DLD1 (cell line): Measurements from ENCODE around the gene AP1M1.
"Not testable (repeated sequence)": the region's sequence is repeated elsewhere in the genome, so short reads cannot be mapped to it uniquely, and the experiment has no call there.

ENCODE experiments used
- in situ Hi-C: cut with HindIII; loops from 2 replicates; pipeline ENCODE4 v1.10.0; 2017; ENCODE audit warnings: low sequenced_read_pairs

AP1M1 gene

DNA sequence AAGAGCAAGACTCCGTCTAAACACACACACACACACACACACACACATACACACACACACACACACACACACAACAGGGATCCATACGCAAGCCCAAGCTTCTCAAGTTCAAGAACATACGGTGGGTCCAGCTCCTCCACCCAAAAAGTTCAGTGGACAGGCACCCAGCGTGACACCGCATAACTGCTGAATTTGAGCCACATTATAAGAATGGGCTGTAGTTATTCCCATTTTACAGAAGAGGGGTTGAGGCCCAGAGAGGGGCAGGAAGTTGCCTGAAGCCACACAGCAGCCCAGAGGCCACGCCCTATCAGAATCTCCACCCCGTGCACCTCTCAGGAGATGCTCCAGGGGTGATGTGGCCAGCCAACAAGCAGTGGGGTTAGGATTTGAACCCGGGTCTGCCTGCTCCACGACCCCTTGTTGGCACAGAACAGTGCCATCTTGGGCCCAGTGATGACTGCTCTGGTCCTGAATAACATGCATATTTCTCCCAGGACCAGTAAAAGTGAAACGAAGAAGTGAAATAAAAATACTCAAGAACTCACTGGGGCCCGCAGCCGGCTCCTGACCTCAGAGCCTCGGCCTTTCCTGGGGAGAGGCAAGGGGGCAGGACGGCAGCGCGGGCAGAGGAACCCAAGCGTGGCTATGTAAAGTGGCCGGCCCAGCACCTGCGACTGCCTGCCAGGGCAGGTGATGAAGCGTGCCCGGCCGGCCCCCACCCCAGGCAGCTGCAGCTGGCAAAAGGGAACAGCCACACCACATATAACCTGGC is 61.9 kb downstream of the AP1M1 start:
- in situ Hi-C loops: no loop called here

DNA sequence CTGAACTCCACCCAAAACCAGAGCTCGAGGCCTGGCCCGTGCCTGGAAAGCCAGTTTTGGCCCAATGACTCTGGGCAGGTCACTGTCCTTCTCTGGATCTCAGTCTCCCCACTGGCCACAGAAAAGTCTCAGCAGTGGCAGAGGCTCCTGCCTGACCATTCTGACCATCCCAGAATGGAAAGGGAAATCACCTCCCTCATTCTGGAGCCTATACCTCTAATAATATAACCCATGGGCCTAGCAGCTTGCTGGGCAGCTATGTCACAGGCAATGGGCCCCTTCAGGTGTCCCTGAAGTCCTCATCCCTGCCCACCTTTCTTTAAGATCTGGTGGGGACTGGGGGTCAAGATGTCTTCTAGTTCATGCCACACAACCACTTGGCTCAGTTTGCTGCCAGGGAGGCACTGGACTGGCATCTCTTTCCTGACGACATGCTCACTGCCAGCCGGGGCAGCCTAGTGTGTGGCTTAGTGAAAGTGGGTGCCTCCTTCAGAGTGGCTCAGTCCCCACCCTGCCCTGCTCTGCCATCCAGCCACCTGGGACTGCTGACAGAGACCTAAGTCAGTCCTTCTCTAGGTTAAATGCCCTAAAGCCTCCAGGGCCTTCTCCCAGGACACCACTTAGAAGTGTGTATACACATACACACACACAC is 62.6 kb downstream of the AP1M1 start:
- in situ Hi-C loops: no loop called here

DNA sequence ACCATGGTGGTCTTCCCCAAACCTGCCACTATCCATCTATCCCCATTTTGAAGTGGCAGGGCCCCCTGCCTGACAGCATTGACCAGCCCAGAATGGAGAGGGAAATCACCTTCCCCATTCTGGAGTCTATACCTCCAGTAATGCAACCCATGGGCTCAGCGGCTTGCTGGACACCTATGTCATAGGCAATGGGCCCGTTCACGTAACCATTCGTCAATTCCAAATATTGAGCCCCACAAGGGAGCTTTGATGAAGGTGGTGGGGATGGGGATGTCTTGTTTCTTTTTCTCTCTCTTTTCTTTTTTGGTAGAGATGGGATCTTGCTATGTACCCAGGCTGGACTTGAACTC is 63.1 kb downstream of the AP1M1 start:
- in situ Hi-C loops: no loop called here

DNA sequence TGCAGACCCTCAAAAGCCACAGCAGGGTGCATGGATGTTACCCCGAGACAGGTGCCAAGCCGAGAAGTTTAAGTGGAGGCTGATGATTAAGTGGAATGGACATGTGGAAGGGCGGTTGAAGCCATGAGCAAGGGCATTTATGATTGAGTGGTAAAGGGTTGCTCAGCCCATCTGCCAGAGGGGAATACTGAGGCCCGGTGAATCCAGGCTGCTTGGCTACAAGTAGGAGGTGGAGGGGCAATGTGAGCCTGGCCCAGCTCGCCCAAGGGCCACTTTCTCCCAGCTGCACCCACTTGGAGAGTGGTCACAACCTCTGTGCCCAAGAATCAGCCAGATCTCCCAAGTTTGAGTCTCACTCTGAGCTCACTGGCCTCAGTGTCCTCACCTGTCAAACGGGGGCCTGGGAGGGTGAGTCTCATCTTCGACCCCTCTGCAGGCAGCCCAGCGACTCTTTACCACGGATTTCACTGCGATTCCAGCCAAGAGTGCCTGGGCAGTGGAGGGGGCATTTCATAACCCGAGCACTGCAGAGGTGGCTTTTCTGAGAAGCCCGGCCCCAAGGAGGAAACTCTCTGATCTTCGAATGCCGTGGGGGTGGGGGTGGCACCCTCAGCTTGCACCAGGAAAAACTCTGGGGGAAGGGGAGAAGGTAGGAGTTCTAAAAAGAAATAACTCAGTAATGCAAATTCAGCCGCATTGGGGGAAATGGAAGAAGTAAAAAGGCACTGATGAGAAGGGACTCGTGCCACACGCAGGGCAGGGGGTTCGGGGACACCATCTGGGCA is 64.1 kb downstream of the AP1M1 start:
- in situ Hi-C loops: no loop called here

DNA sequence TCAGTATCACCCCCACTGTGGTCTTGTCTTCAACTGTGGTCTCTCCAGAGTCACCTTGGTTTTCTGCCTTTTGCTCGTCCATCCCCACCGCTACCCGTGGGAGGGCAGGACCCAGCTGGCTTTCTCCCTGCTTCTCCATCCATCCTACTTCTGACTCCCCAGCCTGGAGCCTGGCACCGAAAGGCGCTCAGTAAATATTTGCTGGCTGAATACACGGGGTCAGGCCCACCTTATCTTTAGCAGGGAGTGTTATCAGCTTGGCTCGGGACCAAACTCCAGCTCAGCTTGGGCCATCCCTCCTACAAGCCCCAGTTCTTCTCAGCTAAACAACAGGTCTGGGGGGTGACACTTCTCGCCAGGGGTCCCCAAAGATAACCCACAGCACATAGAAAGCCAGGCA is 64.9 kb downstream of the AP1M1 start:
- in situ Hi-C loops: no loop called here

DNA sequence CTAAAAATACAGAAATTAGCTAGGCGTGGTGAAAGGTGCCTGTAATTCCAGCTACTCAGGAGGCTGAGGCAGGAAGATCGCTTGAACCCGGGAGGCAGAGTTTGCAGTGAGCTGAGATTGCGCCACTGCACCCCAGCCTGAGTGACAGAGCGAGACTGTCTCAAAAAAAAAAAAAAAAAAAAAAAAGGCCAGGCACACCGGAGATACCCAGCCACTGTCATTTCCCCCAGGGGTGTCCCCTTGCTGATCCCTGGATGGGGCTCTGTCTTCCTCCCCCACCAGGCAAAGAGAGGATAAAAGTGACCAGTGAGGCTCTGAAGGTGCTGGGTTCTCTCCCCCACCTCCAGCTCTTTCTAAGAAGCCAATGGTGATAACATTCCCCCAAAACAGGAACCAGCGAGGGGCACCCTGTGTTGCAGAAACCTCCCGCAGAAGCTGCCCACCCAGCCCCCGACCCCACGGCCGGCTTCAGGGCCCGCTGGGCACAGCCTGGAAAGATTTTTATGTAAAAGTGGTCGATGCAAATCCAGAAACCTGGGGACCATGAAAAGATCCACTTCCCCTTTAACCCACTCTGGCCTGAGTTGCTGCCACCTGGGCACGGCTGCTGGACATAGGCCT is 65.5 kb downstream of the AP1M1 start:
- in situ Hi-C loops: no loop called here

DNA sequence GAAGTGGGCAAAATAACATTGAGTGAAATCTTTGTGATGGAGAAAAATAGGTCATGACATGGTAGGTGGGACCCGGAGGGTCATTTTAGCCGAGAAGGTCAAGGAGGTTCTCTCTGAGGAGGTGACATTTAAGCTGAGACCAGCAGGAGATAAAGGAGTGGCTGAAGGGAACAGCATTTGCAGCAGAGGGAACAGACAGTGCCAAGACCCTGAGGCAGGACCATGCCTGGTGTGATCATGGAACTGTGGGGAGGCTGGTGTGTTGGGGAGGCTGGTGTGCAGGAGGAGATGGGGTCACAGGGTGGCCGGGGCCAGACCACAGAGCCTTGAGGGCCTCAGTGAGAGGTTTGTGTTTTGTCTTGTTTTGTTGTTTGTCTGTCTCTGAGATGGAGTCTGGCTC is 67.5 kb downstream of the AP1M1 start:
- in situ Hi-C loops: no loop called here

DNA sequence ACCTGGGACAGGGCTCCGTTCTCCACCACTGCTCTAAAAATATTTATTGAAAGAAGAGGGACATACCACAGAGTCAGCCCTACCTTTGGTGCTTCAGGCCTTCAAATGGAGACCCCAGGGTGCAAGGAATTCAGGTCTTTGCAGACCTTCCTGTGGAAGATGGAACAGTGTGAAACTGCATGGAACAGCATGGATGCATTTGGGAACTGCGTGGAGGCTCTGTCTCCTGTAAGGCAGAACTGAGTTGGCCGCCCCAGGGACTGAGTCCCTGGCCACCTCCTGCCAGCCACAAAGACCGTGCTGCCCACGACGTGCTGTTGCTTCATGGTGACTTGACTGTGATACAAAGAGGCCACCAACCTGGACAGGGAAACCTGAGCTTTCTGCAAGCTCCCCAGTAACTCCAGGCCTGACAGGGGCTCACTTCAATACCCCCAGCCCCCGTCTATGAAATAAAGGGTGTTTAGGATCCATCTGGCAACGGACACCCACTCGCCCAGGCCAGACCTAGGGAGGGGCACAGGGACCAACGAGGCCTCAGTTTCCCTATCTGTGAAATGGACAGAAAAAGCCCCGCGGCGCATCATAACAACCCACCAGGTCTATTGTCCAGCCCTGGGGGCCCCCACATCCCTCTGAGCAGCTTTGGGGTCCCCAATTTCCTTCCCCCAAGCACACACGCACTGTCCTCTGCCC is 68.3 kb downstream of the AP1M1 start:
- in situ Hi-C loops: no loop called here

DNA sequence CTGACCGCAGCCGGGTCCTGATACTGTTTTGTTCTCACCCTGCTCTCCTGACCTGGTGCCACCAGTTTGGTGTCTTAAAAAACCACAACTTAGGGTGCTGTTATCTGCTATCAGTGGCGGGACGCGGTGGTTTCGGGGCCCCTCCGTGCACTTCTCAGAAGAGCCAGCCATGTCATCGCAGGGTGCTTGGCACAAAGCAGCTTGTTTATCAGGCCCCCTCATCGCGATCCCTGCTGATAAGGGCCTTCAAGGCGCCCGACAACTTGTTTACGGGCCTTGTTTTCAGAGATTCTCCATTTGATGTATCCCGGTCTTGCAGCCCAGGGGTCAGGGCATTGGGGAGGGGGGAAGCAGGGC is 68.9 kb downstream of the AP1M1 start:
- in situ Hi-C loops: no loop called here

DNA sequence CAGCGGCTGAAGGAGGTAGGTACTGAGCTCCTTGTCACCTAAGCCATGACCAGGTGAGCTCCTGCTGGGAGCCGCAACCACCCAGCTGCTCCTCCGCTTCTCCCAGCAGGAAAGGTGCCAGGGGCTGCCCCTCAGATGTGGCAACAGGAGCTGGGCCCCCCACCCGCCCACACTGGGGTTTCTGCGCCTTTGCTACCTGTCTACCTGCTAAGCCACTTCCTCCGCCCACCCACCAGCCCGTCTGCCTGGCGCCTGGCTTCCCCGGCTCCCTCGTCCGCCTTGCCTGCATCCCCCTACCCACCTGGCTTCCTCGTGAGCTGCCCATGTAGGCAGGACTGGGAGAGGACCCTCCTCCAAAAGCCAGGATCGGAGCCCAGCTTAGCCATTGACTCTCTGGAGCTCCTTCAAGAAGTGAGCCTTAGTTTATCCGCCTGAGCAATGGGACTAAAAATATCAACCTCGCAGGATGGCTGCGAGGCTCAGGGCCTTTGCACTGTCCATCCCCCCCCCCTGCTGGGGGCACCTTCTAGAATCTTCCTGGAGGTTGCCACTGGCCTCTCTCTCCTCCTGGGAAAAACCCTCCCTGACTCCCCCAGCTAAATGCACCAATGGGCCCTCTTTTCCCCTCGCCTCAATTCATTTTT is 71.1 kb downstream of the AP1M1 start:
- in situ Hi-C loops: no loop called here

DNA sequence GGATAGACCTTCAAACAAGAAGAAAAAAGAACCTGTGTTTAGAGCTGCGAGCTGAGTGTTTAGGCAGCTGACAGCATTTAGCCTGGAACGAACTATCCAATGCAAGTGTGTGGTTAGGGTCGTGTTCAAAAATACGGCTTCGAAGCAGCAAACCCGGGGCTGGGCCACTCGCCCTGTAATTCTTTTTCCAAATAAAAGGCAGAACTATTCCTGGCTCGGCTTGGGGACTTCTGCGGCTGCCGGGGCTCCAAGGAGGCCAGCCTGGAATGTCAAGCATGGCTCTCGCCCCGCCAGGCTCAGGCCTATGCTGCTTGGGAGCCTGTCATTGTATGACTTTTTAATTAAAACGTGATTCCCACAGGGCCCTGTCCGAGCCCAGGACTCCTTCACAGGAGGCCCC is 75.2 kb downstream of the AP1M1 start:
- in situ Hi-C loops: no loop called here

DNA sequence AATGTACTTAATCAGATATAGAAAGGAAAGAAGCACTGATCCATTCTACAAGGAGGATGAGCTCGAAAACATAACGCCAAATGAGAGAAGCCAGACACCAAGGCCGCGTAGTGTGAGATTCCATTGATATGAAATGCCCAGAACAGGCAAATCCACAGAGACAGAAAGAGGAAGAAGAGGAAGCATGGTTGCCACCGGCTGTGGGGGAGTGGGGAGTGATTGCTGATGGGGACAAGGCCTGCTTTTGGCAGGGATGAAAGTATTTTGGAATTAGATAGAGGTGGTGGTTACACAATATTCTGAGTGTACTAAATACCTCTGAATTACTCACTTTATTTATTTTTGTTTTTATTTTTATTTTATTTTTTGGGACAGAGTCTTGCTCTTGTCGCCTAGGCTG is 76.7 kb downstream of the AP1M1 start:
- in situ Hi-C loops: no loop called here

DNA sequence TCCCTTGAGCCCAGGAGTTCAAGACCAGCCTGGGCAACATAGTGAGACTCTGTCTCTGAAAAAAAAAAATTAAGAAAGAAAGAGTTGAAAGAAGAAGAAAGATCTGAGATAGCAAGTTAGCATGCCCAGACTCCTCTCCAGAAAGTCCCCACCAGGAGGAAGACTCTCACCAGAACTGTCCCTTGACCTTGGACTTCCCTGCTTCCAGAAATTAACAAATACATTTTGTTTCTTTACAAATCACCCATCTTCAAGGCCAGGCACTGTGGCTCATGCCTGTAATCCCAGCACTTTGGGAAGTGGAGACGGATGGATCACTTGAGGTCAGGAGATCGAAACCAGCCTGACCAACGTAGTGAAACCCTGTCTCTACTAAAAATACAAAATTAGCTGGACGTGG is 82.6 kb downstream of the AP1M1 start:
- in situ Hi-C loops: no loop called here

DNA sequence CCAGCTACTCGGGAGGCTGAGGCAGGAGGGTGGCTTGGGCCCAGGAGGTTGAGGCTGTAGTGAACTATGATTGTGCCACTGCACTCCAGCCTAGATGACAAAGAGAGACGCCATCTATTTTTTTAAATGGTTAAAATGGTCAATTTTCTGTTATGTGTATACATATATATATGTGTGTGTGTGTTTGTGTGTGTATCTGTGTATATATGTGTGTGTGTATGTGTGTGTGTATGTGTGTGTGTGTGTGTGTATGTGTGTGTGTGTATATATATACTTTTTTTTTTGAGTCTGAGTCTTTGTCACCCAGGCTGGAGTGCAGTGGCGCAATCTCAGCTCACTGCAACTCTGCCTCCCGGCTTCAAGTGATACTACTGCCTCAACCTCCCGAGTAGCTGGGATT is 84.0 kb downstream of the AP1M1 start:
- in situ Hi-C loops: no loop called here

DNA sequence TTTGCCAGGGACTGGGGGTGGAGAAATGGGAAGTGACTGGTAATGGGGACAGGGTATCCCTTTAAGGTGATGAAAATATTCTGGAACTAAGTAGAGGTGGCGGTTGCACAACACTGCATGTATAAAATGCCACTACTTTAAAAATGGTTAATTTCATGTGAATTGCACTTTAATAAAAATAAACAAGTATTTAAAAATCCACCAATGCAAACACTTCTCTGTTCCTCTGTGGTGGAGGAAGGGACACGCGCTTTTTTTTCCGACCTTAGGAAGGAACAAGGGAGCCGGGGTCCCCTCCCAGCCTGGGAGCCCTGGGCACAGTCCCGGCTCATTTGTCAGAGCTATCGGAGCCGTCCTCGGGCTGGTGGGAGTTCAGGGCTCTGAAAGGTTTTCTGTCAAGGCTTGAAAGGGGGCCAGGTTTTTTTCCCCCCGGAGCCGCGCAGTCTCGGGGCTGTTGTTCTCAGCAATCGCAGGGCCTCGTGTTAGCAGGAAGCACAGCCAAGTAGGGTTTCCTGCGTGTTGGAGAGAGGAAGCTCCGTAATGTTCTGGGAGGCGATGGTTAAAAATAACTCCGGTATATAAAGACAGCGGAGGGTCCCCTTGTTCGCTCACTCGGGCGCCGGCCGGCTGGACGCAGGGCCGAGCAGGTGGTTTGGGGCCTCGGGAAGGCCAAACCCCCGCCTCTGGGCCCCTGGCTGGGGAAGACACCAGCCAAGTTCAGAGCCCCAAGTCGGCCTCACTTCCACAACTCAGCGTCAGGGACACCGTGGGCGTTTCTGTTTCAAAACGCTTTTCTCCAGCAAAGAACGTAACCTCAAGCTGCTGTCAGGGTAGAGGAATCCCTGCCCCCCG is 85.7 kb downstream of the AP1M1 start:
- in situ Hi-C loops: no loop called here

DNA sequence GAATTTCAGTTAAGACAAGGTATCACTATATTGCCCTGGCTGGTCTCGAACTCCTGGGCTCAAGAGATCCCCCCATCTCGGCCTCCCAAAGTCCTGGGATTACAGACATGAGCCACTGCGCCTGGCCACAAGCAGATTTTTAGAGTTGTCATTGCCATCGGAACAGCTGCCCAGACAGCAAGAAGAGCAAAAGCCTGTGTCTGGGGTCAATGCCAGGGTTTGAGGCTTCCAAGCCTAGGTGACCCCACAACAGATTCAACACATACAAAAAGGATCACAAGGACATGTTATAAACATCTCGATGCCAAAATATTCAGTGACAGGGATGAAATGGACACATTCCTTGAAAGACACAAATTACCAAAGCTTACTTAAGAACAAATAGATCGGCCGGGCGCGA is 86.8 kb downstream of the AP1M1 start:
- in situ Hi-C loops: no loop called here

DNA sequence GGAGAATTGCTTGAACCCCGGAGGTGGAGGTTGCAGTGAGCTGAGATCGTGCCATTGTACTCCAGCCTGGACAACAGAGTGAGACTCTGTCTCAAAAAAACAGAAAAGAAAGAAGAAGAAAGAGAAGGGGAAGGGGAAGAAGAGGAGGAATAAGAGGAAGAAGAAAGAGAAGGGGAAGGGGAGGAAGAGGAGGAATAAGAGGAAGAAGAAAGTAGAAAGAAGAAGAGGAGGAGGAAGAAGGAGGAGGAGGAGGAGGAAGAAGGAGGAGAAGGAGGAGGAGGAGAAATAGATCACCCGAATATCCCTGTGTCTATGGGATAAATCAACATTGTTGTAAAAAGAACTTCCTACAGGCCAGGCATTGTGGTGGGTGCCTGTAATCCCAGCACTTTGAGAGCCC is 87.4 kb downstream of the AP1M1 start:
- in situ Hi-C loops: not testable (repeated sequence)

DNA sequence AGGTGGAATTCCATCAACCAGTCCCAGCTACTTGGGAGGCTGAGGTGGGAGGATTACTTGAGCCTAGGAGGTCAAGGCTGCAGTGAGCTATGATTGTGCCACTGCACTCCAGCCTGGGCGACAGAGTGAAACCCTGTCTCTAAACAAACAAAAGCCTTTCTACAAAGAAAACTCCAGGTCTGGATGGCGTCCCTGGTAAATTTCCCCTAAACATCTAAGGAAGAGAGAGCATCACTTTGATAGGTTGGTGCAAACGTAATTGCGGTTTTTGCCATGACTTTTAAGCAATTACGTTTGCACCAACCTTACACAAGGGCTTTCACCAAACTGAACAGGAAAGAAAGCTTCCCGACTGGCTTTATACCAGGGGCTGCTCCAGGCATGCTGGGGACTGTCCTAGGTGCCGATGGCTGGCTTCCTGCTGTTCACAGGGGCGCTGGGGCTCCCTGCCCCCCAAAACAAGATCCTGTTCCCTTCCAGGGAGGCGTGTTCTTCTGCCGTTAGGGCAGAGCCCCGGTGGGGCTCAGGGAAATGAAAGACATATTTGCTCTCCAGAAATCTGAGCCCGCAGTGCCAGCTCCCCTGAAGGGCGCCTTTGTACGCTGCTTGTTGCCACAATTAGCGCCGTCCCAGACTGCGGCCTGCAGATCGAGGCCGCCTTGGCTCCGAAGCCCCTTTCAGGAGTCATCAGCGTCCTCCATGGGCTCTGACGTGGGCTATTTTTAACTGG is 88.2 kb downstream of the AP1M1 start:
- in situ Hi-C loops: no loop called here

DNA sequence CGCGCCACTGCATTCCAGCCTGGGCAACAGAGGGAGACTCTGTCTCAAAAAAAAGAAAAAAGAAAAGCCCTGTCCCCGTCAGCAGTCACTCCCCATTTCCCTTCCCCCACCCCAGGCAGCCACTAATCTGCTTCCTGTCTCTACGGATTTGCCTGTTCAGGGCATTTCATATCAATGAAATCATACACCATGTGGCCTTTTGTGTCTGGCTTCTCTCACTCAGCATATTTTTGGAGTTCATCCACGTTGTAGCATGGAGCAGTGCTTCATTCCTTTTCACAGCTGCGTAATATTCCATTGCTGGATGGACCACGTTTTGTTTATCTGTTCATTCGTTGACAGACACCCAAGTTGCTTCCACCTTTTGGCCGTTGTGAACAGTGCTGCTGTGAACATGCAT is 90.8 kb downstream of the AP1M1 start:
- in situ Hi-C loops: no loop called here
